GM10248 (cell line): Measurements from ENCODE around the gene KCNG2.

ENCODE experiments used
- CTCF ChIA-PET: fragments of 300-600 bp; sonication (Branson Sonifier 250); formaldehyde crosslinking; extraction: SDS; loops from one replicate; lab custom pipeline; 2021; ENCODE audit warnings: antibody characterized with exemption; lab: Yijun Ruan, JAX
- POLR2A ChIA-PET: fragments of 350-650 bp; sonication (Branson Sonifier 250); formaldehyde crosslinking; extraction: SDS; loops from one replicate; lab custom pipeline; 2020; ENCODE audit warnings: antibody characterized with exemption; lab: Yijun Ruan, JAX
- DNase-seq: peaks from one replicate; pipeline ENCODE4 v3.0.0; 2012; ENCODE audit errors: extremely low spot score
- CTCF ChIP-seq: IDR thresholded peaks from 2 replicates; pipeline ENCODE4 v1.5.1; 2012; ENCODE audit warnings: mild to moderate bottlenecking, low read depth; ENCODE audit errors: extremely low read depth, missing control alignments, control extremely low read depth

KCNG2 gene

GRCh38 chr18:79804130-79804787 lies 6.5 kb downstream of the KCNG2 start:
- CTCF ChIA-PET: no interaction called here
- POLR2A ChIA-PET: no interaction called here
- TF ChIP-seq CTCF: no peak
- DNase-seq: no peak

DNA sequence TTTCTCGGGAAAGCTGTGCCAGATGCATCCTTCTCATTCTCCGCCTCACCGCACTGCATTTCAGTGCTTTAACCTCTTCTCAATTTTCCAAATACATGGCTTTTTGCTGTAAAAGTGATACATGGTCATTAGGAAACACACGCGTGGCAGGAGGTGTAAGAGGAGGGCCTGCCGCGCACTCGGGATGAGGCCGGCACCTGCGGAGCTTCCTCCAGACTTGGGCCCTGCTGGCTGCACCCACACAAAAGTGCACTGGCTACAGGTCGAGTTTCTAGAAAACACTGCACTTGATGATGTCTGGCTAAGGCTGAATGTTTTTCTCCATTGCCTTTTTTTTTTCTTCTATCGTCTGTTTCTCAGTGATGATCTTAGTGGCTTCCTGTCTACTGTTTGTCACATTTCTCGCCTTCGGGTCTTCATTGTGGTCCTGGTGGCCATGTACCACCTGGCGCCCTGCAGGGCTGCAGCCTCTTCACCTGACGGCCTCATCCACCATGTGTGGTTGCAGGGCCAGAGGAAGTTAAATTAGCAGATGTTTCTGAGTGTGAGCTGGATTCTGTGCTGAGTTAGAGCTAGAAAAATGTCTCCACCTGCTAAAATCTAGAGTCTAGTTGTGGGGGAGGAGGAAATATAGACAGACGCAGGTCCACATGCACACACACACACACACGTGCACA lies 7.6 kb downstream of the KCNG2 start:
- ChIA-PET CTCF (no interaction called here), POLR2A (no interaction called here)
- DNase-seq: no peak
- no peak for TF ChIP-seq CTCF

DNA sequence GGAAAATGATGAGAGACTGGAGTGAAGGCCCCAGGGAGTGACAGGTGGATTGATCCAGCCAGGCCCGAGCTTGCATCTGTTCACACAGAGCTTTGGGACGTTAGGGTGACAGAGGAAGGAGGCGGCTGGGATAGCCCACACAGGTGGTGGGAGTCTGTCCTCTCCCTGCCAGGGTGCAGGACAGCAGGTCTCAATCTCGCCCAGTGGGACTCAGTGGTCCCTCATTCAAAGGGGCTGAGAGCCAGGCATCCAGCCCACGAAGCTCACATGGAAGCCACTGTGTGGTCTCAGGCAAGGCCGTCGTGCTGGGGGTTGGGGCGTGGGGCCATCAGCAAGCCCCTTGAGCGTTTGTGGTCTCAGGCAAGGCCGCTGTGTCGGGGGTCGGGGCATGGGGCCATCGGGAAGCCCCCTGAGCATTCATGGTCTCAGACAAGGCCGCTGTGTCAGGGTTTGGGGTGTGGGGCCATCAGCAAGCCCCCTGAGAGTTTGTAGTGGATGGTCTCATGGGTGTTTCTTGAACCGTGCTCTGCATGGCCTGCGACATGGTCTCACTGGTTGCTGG lies 8.3 kb downstream of the KCNG2 start:
- no peak for TF ChIP-seq CTCF
- no peak for DNase-seq
- CTCF ChIA-PET: no interaction called here
- POLR2A ChIA-PET: no interaction called here

DNA sequence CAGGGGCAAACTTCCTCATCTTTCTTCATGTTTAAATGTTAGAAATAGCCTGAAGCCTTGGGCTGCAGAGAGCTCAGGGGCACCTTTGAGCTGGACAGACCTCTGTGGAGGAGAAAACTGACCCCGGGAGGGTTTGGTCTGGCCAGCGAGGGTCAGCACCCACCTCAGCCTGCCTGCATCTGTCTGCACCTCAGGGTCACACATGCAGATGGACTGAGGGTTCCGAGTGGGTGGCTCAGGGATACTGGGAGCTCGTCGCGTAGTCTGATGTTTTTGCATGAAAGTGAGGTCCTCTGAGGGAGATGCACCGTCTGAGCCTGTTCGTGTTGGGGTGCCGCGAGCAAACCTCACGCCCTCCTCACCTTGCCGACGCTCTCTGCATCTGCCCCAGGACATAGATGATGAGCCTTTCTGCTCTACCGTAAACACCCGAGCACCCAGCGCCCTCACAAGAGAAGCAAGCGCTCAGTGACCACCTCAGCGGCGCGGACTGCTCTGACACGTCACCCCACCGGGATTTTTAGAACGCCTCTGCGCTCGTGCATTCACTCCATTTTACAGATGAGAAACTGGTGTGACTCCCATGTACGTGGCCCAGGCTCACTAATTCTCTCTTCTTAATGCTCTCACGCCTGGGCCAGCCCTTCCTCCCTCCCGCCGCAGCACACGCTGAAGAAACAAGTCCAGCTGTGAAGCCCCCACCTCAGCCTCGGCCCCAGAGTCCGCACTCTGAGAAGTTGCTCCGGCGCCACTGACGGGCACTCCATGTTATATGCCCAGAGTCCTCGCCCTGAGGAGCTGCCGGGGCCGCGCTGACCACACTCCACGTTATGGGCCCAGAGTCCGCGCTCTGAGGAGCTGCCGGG lies 9.5 kb downstream of the KCNG2 start:
- TF ChIP-seq CTCF: no peak
- DNase-seq: no peak
- ChIA-PET POLR2A (interaction anchor here (0.6 kb wide), 1 partner anchor 185 kb away, joined by 8 read pairs; no protein-coding TSS in a partner anchor), CTCF (no interaction called here)

GRCh38 chr18:79809482-79810192 lies 11.9 kb downstream of the KCNG2 start:
- DNase-seq: no peak
- POLR2A ChIA-PET: no interaction called here
- no peak for TF ChIP-seq CTCF
- CTCF ChIA-PET: no interaction called here

- POLR2A ChIA-PET: no interaction called here
- no peak for DNase-seq
- CTCF ChIA-PET: no interaction called here
- no peak for TF ChIP-seq CTCF
These were observed 14.3 kb downstream of the KCNG2 start for GRCh38 chr18:79812052-79812451.
